Sigmoid colon (tissue), 7 donors: ENCODE measurements around the gene BLID. TPM values are rescaled to one million over a fixed set of nuclear protein-coding genes. Genes with fewer than 3 reads are reported as not detected.
A peak's percentile ranks its signal among the peaks of the same experiment; 100 is the strongest.

Experiments
- DNase-seq: peaks from one replicate; pipeline ENCODE4 v3.0.0-alpha.2; 2019
- H3K27ac ChIP-seq, 4 donors: fragments of 200-600 bp; sonication (generic); one replicate each; pipeline ENCODE4 v1.5.1; 2016 to 2019; ENCODE audit warnings: mild to moderate bottlenecking in 1 of 4
- H3K27me3 ChIP-seq, 3 donors: fragments of 200-600 bp; sonication (generic); one replicate each; pipeline ENCODE4 v1.5.1; 2019; ENCODE audit warnings: mild to moderate bottlenecking in 1 of 3
- H3K36me3 ChIP-seq, 4 donors: fragments of 200-600 bp; sonication (generic); one replicate each; pipeline ENCODE4 v1.5.1; 2016 to 2019
- H3K4me1 ChIP-seq, 4 donors: fragments of 200-600 bp; sonication (generic); one replicate each; pipeline ENCODE4 v1.5.1; 2017 to 2019
- H3K4me3 ChIP-seq, 4 donors: fragments of 200-600 bp; sonication (generic); one replicate each; pipeline ENCODE4 v1.5.1; 2017 to 2019; ENCODE audit warnings: mild to moderate bottlenecking in 2 of 4, moderate library complexity in 1 of 4
- H3K9me3 ChIP-seq, 4 donors: fragments of 200-600 bp in 3 of 4; sonication (generic) in 3 of 4; one replicate each; pipeline versions ENCODE4 v1.5.1 to v1.6.1; 2013 to 2019
- CTCF ChIP-seq, 4 experiments: fragments of 450-650 bp in 3 of 4; fragments of 200-600 bp in 1 of 4; IDR thresholded peaks; one replicate each; pipeline ENCODE4 v1.5.1; 2016 to 2019; ENCODE audit warnings: antibody characterized with exemption in 4 of 4, mild to moderate bottlenecking in 3 of 4, moderate library complexity in 2 of 4
- EP300 ChIP-seq, 4 donors: sonication (generic); formaldehyde crosslinking; IDR thresholded peaks; one replicate each; pipeline ENCODE4 v1.6.1; 2017; ENCODE audit warnings: antibody characterized with exemption in 4 of 4
- POLR2A ChIP-seq, 2 donors: fragments of 450-650 bp; IDR thresholded peaks; one replicate each; pipeline ENCODE4 v1.6.1; 2016; ENCODE audit warnings: antibody characterized with exemption in 2 of 2, mild to moderate bottlenecking in 2 of 2, moderate library complexity in 2 of 2
- POLR2AphosphoS5 ChIP-seq, 4 donors: sonication (generic); formaldehyde crosslinking; IDR thresholded peaks; one replicate each; pipeline ENCODE4 v1.6.1; 2017; ENCODE audit warnings: antibody characterized with exemption in 4 of 4
- WGBS, 2 donors: extraction: QIAGEN DNeasy Blood & Tissue Kit; methylation state at CpG; one replicate each; pipeline ENCODE4 v1.1.7; 2013; 5-methylcytosine and 5-hydroxymethylcytosine counted together
- intact Hi-C: fragments of 100-400 bp; cut with DNase I; formaldehyde crosslinking; loops from one replicate; pipeline ENCODE4 v1.15.1; 2023
- polyA plus RNA-seq, 3 donors: library from polyadenylated mRNA; stranded (reverse); fragments of 200-250 nt; gene quantifications; one replicate each; pipeline ENCODE4 v1.2.3, GENCODE V29; 2013
- total RNA-seq, 4 donors: library from RNA; depleted of rRNA; stranded (reverse); fragments of >200 nt; gene quantifications; one replicate each; pipeline ENCODE4 v1.1.0, GENCODE V29; 2016
- donor health status: healthy with polysubstance abuse.
- donor health status: Bipolar disorder and iron deficiency.
- donor health status: healthy.

The BLID gene
- total and polyA plus RNA-seq, 7 donors, result 0.09 to 2.2 (median 1.9) TPM; not detected in 2

GRCh38 chr11:122153746-122154145 lies 37.7 kb upstream of the BLID start:
- 45 to 62% methylated on average over 2 of the region's 2 CpGs for WGBS, 2 donors
- intact Hi-C loops, result no loop called here
- Histone ChIP-seq H3K4me1 (peaks cover 0 to 30% (median 12%) of the 10 kb centered on the region in 4 donors), H3K27me3 (no peaks in the 10 kb centered on the region), H3K27ac (no peak overlapping the region), H3K4me3 (no peak overlapping the region), H3K9me3 (no peaks in the 10 kb centered on the region), H3K36me3 (no peaks in the 10 kb centered on the region)
- TF ChIP-seq POLR2AphosphoS5 (IDR thresholded peaks at IDR 0.05) (no peak), POLR2A (IDR thresholded peaks at IDR 0.05) (no peak), CTCF (IDR thresholded peaks at IDR 0.05) (no peak), EP300 (IDR thresholded peaks at IDR 0.05) (no peak)
- no peak for DNase-seq

- TF ChIP-seq POLR2A (IDR thresholded peaks at IDR 0.05) (no peak), CTCF (IDR thresholded peaks at IDR 0.05) (no peak), POLR2AphosphoS5 (IDR thresholded peaks at IDR 0.05) (no peak), EP300 (IDR thresholded peaks at IDR 0.05) (no peak)
- Histone ChIP-seq H3K4me1 (peaks cover 0 to 17% (median 11%) of the 10 kb centered on the region in 4 donors), H3K27ac (peak overlapping the region in 1 of 4 donors; percentile 46), H3K27me3 (no peaks in the 10 kb centered on the region), H3K9me3 (no peaks in the 10 kb centered on the region), H3K4me3 (no peak overlapping the region), H3K36me3 (no peaks in the 10 kb centered on the region)
- intact Hi-C loops, result no loop called here
- DNase-seq, result no peak
- 22 to 59% methylated on average over 5 of the region's 5 CpGs for WGBS, 2 donors
Measured at GRCh38 chr11:122150216-122151124, 34.5 kb upstream of the BLID start.

GRCh38 chr11:122149202-122149601 lies 33.2 kb upstream of the BLID start:
- DNase-seq, result no peak

GRCh38 chr11:122146475-122146874 lies 30.5 kb upstream of the BLID start:
- H3K27ac ChIP-seq, result no peak overlapping the region
- no peaks in the 10 kb centered on the region for H3K27me3 ChIP-seq
- no peak for DNase-seq
- 86 to 87% methylated on average over 2 of the region's 2 CpGs for WGBS, 2 donors
- no peak overlapping the region for H3K4me3 ChIP-seq
- TF ChIP-seq CTCF (IDR thresholded peaks at IDR 0.05) (no peak), POLR2AphosphoS5 (IDR thresholded peaks at IDR 0.05) (no peak), POLR2A (IDR thresholded peaks at IDR 0.05) (no peak), EP300 (IDR thresholded peaks at IDR 0.05) (no peak)
- H3K9me3 ChIP-seq, result no peaks in the 10 kb centered on the region
- H3K4me1 ChIP-seq, result peaks cover 0 to 18% (median 12%) of the 10 kb centered on the region in 4 donors
- no peaks in the 10 kb centered on the region for H3K36me3 ChIP-seq
- intact Hi-C loops, result no loop called here

More at GRCh38 chr11:122149202-122149601, 33.2 kb upstream of the BLID start:
- Histone ChIP-seq H3K4me3 (no peak overlapping the region), H3K27me3 (no peaks in the 10 kb centered on the region), H3K36me3 (no peaks in the 10 kb centered on the region), H3K4me1 (peaks cover 0 to 26% (median 18%) of the 10 kb centered on the region in 4 donors), H3K27ac (no peak overlapping the region), H3K9me3 (no peaks in the 10 kb centered on the region)
- TF ChIP-seq POLR2A (IDR thresholded peaks at IDR 0.05) (no peak), EP300 (IDR thresholded peaks at IDR 0.05) (no peak), POLR2AphosphoS5 (IDR thresholded peaks at IDR 0.05) (no peak), CTCF (IDR thresholded peaks at IDR 0.05) (no peak)
- intact Hi-C loops, result no loop called here
- 19 to 62% methylated on average over 4 of the region's 4 CpGs for WGBS, 2 donors
